RWPE1 (cell line): ENCODE measurements around the gene CRELD2.

ENCODE experiments used
- CTCF ChIA-PET: fragments of 350-600 bp; sonication (Branson Sonifier 250); formaldehyde crosslinking; extraction: SDS; loops from one replicate; lab custom pipeline; 2021; lab: Yijun Ruan, JAX
- POLR2A ChIA-PET: fragments of 400-600 bp; formaldehyde crosslinking; extraction: SDS; loops from one replicate; lab custom pipeline; 2020; ENCODE audit warnings: antibody characterized with exemption; ENCODE audit not compliant: low non-redundant PET; lab: Yijun Ruan, JAX
- DNase-seq: peaks from one replicate; pipeline ENCODE4 v3.0.0; 2012; ENCODE audit warnings: low spot score
- H3K27ac ChIP-seq: fragments of 450-650 bp; 2 replicates; pipeline ENCODE4 v1.5.1; 2017
- CTCF ChIP-seq: fragments of 450-650 bp; conservative IDR thresholded peaks from 2 replicates; pipeline ENCODE4 v1.5.1; 2017; ENCODE audit warnings: low read depth, mild to moderate bottlenecking

The CRELD2 gene

DNA sequence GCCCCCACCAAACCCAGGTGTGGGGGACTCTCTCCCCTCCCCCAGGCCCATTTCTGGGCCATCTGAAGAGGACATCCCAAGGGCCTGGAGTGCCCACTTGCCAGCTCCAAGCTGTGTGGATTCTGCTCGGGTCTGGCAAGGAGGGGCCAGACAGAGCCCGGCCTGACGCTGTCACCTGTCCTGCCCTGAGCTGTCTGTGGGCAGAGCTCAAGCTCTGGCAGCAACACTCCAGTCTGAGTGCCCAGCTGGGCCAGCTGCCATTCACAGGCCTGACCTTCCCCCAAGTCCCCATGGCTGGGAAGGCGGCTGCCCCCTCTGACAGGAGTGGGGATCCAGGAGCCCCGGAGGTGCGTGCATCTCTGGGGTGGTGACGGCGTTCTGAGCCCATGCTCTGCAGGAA is 35.9 kb downstream of the CRELD2 start:
- CTCF ChIA-PET: no interaction called here
- H3K27ac ChIP-seq: peak overlapping the region; percentile 92
- no peak for DNase-seq
- no peak for TF ChIP-seq CTCF
- POLR2A ChIA-PET: no interaction called here

DNA sequence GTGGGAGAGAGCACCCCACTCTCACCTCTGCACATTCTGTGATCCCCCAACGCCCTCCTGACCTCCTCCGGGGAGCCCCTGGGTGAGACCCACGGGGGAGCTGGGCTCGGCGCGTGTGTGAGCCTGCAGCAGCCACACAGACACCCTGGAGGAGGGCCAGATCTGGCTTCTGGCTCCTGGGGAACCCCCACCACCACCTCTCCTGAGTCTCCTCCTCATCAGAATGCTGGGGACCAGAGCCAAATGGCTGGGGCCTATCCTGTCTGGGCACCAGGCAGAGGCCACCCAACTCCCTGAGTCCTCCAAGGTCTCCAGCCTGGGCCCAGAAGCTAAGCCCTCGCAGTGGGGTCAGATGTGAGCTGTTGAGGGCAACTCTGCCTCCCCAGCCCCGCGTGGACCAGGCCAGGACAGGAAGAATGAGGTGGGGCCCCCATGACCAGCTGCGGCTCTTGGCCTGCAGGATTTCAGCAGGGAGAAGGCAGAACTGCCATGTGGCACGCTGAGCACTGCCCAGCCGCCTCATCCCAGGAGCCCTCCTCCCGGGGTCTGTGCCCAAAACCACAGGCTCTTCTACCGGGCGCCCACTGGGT is 36.7 kb downstream of the CRELD2 start:
- POLR2A ChIA-PET: no interaction called here
- H3K27ac ChIP-seq: peak overlapping the region; percentile 92
- CTCF ChIA-PET: no interaction called here
- DNase-seq: no peak
- no peak for TF ChIP-seq CTCF

GRCh38 chr22:49955581-49956417 is 37.4 kb downstream of the CRELD2 start:
- H3K27ac ChIP-seq: peak overlapping the region; percentile 92
- TF ChIP-seq CTCF: no peak
- ChIA-PET POLR2A (no interaction called here), CTCF (no interaction called here)
- no peak for DNase-seq

- DNase-seq: no peak
- ChIA-PET CTCF (interaction anchor here (0.7 kb wide), 1 partner anchor 51 kb away, joined by 3 read pairs; no protein-coding TSS in a partner anchor), POLR2A (no interaction called here)
- no peak for TF ChIP-seq CTCF
- peak overlapping the region; percentile 92 for H3K27ac ChIP-seq
Measured at GRCh38 chr22:49956418-49956770, 38.0 kb downstream of the CRELD2 start.

- CTCF ChIA-PET: interaction anchor here (0.7 kb wide), 1 partner anchor 50 kb away, joined by 3 read pairs; no protein-coding TSS in a partner anchor
- peak overlapping the region; percentile 92 for H3K27ac ChIP-seq
- TF ChIP-seq CTCF: no peak
- no peak for DNase-seq
- POLR2A ChIA-PET: no interaction called here
Measured at GRCh38 chr22:49956914-49957825, 38.7 kb downstream of the CRELD2 start.

- H3K27ac ChIP-seq: peak overlapping the region; percentile 92
- CTCF ChIA-PET: no interaction called here
- no peak for TF ChIP-seq CTCF
- no peak for DNase-seq
- POLR2A ChIA-PET: no interaction called here
Measured at GRCh38 chr22:49957826-49958365, 39.5 kb downstream of the CRELD2 start.
